PFSK-1 (cell line): ENCODE measurements around the gene PELI2.

ENCODE experiments used
- POLR2AphosphoS5 ChIP-seq: IDR thresholded peaks from 2 replicates; pipeline ENCODE4 v1.6.1; 2012; ENCODE audit warnings: low read depth, mild to moderate bottlenecking, control low read depth, low read length, moderate library complexity
- TAF1 ChIP-seq: IDR thresholded peaks from 2 replicates; pipeline ENCODE4 v1.6.1; 2012; ENCODE audit warnings: low read length, control low read depth, borderline replicate concordance; ENCODE audit not compliant: insufficient read depth
- TF ChIP-seq, protein P1 (sequence below), 2 experiments: IDR thresholded peaks; 2 replicates each; pipeline versions ENCODE4 v1.6.1 to v1.8.0; 2011 to 2012; ENCODE audit warnings: low read depth in 2 of 2, low read length in 2 of 2, control low read depth in 1 of 2, inconsistent platforms in 1 of 2, mild to moderate bottlenecking in 1 of 2, moderate library complexity in 1 of 2; ENCODE audit not compliant: insufficient read depth in 1 of 2

DNA sequence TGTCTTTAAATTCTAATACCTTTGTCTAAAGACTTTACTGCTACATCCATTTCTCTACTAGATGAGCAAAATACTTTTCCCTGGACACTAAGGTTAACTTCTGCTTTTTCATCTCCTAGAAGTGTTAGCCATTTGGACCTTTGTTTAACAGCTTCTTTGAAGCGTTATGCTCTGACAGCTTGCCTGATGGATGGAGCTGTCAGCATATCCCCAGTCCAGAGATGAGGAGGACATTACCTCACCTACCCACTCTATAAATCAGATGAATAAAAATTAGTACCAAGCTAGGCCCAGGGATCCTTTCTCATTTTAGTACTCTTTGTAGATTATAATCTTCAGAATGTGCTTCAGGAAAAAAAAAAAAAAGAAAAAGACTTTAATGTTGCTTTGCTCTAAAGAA is 222.7 kb downstream of the PELI2 start:
- TF ChIP-seq TAF1, result no peak
- TF ChIP-seq, protein P1, sequence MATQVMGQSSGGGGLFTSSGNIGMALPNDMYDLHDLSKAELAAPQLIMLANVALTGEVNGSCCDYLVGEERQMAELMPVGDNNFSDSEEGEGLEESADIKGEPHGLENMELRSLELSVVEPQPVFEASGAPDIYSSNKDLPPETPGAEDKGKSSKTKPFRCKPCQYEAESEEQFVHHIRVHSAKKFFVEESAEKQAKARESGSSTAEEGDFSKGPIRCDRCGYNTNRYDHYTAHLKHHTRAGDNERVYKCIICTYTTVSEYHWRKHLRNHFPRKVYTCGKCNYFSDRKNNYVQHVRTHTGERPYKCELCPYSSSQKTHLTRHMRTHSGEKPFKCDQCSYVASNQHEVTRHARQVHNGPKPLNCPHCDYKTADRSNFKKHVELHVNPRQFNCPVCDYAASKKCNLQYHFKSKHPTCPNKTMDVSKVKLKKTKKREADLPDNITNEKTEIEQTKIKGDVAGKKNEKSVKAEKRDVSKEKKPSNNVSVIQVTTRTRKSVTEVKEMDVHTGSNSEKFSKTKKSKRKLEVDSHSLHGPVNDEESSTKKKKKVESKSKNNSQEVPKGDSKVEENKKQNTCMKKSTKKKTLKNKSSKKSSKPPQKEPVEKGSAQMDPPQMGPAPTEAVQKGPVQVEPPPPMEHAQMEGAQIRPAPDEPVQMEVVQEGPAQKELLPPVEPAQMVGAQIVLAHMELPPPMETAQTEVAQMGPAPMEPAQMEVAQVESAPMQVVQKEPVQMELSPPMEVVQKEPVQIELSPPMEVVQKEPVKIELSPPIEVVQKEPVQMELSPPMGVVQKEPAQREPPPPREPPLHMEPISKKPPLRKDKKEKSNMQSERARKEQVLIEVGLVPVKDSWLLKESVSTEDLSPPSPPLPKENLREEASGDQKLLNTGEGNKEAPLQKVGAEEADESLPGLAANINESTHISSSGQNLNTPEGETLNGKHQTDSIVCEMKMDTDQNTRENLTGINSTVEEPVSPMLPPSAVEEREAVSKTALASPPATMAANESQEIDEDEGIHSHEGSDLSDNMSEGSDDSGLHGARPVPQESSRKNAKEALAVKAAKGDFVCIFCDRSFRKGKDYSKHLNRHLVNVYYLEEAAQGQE (IDR thresholded peaks at IDR 0.05; ENCODE audit: insufficient read depth in 1 of 2, low read depth in 2 of 2, low read length in 2 of 2), result no peak
- no peak for TF ChIP-seq POLR2AphosphoS5
